ENCODE data around the gene MAP7D1. TPM values are rescaled to one million over a fixed set of nuclear protein-coding genes. Genes with fewer than 3 reads are reported as not detected.
"Not testable (repeated sequence)": the region's sequence is repeated elsewhere in the genome, so short reads cannot be mapped to it uniquely, and the experiment has no call there.

MAP7D1 gene
- total RNA-seq, 1 experiment from 2014 or later: 146 TPM

- DNase-seq: no peak
- no peaks in the 10 kb centered on the region for H3K27me3 ChIP-seq (ENCODE audit: control insufficient read depth, insufficient read depth, low read length)
- peak overlapping the region; percentile 95 for H3K4me3 ChIP-seq (ENCODE audit: insufficient read depth, low read depth, low read length)
- H3K36me3 ChIP-seq (replicated peaks; ENCODE audit: control insufficient read depth, insufficient read depth, low read length): peaks cover 2% of the 10 kb centered on the region
These were observed 69.4 kb downstream of the MAP7D1 start for GRCh38 chr1:36225283-36225899.

- not testable (repeated sequence) for H3K36me3 ChIP-seq (replicated peaks; ENCODE audit: control insufficient read depth, insufficient read depth, low read length); H3K4me3 ChIP-seq (ENCODE audit: insufficient read depth, low read depth, low read length); DNase-seq; H3K27me3 ChIP-seq (ENCODE audit: control insufficient read depth, insufficient read depth, low read length)
These were observed 74.3 kb downstream of the MAP7D1 start for GRCh38 chr1:36230279-36230678.

Other genes with a start within 250 kb of the MAP7D1 start
- gene AGO3, start 225.1 kb upstream of the MAP7D1 start, total RNA-seq (2014; rRNA removed; shearing (Covaris generic)): 28.5 and 35.3 TPM in 2 replicates
- 1.0 and 1.2 TPM in 2 replicates for gene TEKT2, start 72.1 kb upstream of the MAP7D1 start, total RNA-seq (2014; rRNA removed; shearing (Covaris generic))
- gene ADPRS, start 67.3 kb upstream of the MAP7D1 start, total RNA-seq (2014; rRNA removed; shearing (Covaris generic)): 112 and 116 TPM in 2 replicates
- 1.6 TPM in 2 replicates for gene COL8A2, start 30.9 kb upstream of the MAP7D1 start, total RNA-seq (2014; rRNA removed; shearing (Covaris generic))
- gene TRAPPC3, start 6.7 kb upstream of the MAP7D1 start, total RNA-seq (2014; rRNA removed; shearing (Covaris generic)): 97.3 and 111 TPM in 2 replicates
- 82.7 and 90.7 TPM in 2 replicates for gene THRAP3, start 68.3 kb downstream of the MAP7D1 start, total RNA-seq (2014; rRNA removed; shearing (Covaris generic))
- 4.7 and 4.8 TPM in 2 replicates for gene SH3D21, start 150.2 kb downstream of the MAP7D1 start, total RNA-seq (2014; rRNA removed; shearing (Covaris generic))
- gene EVA1B, start 167.5 kb downstream of the MAP7D1 start, total RNA-seq (2014; rRNA removed; shearing (Covaris generic)): 61.4 and 87.2 TPM in 2 replicates
- gene STK40, start 229.8 kb downstream of the MAP7D1 start, total RNA-seq (2014; rRNA removed; shearing (Covaris generic)): 25.0 and 25.6 TPM in 2 replicates
- 14.4 and 14.5 TPM in 2 replicates for gene LSM10, start 241.7 kb downstream of the MAP7D1 start, total RNA-seq (2014; rRNA removed; shearing (Covaris generic))

Data from H7 (cell line).